Liver (tissue), 3 donors: ENCODE results near the gene TVP23A.

ENCODE experiments used
- EGR1 ChIP-seq, 2 donors: IDR thresholded peaks; 2 replicates each; pipeline ENCODE4 v1.6.1; 2016 to 2018; ENCODE audit warnings: antibody characterized with exemption in 2 of 2, low read depth in 2 of 2
- JUND ChIP-seq, 2 donors: IDR thresholded peaks; 2 replicates each; pipeline ENCODE4 v1.6.1; 2016; ENCODE audit warnings: antibody characterized with exemption in 2 of 2
- RAD21 ChIP-seq, 2 donors: IDR thresholded peaks; 2 replicates each; pipeline ENCODE4 v1.6.1; 2016; ENCODE audit warnings: antibody characterized with exemption in 2 of 2, mild to moderate bottlenecking in 2 of 2
- SP1 ChIP-seq: IDR thresholded peaks from 2 replicates; pipeline ENCODE4 v1.6.1; 2018; ENCODE audit warnings: antibody characterized with exemption, mild to moderate bottlenecking
- TAF1 ChIP-seq: conservative IDR thresholded peaks from 2 replicates; pipeline ENCODE4 v1.6.1; 2016; ENCODE audit warnings: antibody characterized with exemption, mild to moderate bottlenecking
- TF ChIP-seq, protein P1 (sequence below): IDR thresholded peaks from 2 replicates; pipeline ENCODE4 v1.6.1; 2016; ENCODE audit warnings: antibody characterized with exemption
- TF ChIP-seq, protein P2 (sequence below): fragments of 150-350 bp; IDR thresholded peaks from 2 replicates; pipeline ENCODE4 v1.5.1; 2017; ENCODE audit warnings: improper control_type of control experiment, low read depth, low read length; ENCODE audit not compliant: missing input control
- TF ChIP-seq, protein P3 (sequence below): IDR thresholded peaks from 2 replicates; pipeline ENCODE4 v1.6.1; 2016; ENCODE audit warnings: antibody characterized with exemption
- donor health status: healthy.
- donor health status: healthy.

DNA sequence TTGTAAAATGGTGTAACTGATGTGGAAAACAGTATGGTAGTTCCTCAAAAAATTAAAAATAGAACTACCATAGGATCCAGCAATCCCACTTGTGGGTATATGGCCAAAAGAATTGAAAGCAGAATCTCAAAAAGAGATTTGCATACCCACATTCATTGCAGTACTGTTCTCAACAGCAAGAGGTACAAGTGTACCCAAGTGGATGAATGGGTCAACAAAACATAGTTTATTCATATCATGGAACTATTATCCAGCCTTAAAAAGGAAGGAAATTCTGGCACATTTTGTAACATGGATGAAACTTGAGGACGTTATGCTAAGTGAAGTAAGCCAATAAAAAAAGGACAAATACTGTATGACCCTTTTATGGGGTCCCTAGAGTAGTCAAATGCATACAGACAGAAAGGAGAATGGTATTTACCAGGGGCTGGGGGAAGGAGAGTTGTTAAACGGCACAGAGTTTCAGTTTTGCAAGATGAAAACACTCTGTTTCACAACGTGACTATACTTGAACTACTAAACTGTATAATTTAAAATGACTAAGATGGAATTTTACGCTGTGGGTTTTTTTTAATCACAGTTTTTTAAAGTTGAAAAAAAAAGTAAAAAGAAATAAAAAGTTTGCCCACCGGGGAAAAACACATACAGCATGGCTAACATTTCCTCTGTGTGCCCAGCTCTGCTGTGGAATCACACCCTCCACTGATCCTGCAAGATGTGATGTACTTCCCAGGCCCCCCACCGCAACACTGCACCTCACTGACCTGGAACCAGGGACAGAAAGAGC is 6.1 kb downstream of the TVP23A start:
- TF ChIP-seq, protein P1, sequence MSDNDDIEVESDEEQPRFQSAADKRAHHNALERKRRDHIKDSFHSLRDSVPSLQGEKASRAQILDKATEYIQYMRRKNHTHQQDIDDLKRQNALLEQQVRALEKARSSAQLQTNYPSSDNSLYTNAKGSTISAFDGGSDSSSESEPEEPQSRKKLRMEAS = no peak
- TF ChIP-seq SP1 (no peak), JUND (IDR thresholded peaks at IDR 0.05) (no peak), TAF1 (no peak), RAD21 (IDR thresholded peaks at IDR 0.05) (no peak), EGR1 (IDR thresholded peaks at IDR 0.05; ENCODE audit: low read depth in 2 of 2) (no peak)
- TF ChIP-seq, protein P2, sequence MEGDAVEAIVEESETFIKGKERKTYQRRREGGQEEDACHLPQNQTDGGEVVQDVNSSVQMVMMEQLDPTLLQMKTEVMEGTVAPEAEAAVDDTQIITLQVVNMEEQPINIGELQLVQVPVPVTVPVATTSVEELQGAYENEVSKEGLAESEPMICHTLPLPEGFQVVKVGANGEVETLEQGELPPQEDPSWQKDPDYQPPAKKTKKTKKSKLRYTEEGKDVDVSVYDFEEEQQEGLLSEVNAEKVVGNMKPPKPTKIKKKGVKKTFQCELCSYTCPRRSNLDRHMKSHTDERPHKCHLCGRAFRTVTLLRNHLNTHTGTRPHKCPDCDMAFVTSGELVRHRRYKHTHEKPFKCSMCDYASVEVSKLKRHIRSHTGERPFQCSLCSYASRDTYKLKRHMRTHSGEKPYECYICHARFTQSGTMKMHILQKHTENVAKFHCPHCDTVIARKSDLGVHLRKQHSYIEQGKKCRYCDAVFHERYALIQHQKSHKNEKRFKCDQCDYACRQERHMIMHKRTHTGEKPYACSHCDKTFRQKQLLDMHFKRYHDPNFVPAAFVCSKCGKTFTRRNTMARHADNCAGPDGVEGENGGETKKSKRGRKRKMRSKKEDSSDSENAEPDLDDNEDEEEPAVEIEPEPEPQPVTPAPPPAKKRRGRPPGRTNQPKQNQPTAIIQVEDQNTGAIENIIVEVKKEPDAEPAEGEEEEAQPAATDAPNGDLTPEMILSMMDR = no peak
- TF ChIP-seq, protein P3, sequence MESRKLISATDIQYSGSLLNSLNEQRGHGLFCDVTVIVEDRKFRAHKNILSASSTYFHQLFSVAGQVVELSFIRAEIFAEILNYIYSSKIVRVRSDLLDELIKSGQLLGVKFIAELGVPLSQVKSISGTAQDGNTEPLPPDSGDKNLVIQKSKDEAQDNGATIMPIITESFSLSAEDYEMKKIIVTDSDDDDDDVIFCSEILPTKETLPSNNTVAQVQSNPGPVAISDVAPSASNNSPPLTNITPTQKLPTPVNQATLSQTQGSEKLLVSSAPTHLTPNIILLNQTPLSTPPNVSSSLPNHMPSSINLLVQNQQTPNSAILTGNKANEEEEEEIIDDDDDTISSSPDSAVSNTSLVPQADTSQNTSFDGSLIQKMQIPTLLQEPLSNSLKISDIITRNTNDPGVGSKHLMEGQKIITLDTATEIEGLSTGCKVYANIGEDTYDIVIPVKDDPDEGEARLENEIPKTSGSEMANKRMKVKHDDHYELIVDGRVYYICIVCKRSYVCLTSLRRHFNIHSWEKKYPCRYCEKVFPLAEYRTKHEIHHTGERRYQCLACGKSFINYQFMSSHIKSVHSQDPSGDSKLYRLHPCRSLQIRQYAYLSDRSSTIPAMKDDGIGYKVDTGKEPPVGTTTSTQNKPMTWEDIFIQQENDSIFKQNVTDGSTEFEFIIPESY = no peak
